Endothelial cell of umbilical vein (primary cell): ENCODE data around the gene STYX. TPM values are rescaled to one million over a fixed set of nuclear protein-coding genes. Genes with fewer than 3 reads are reported as not detected.

Experiments
- BruUV-seq: library from RNA; stranded (reverse); fragments of 400-500 nt; replicated peaks from 2 replicates; lab custom pipeline; 2021; lab: Mats Ljungman, UMichigan
- CTCF ChIA-PET: fragments of 300-600, 350-600 bp; sonication (Branson Sonifier 250); formaldehyde crosslinking; loops from one replicate; lab custom pipeline; 2021; ENCODE audit warnings: antibody characterized with exemption, inconsistent platforms; lab: Charles Lee
- POLR2A ChIA-PET: fragments of 300-600, 350-600 bp; sonication (Branson Sonifier 250); formaldehyde crosslinking; loops from one replicate; lab custom pipeline; 2021; ENCODE audit warnings: antibody characterized with exemption, inconsistent platforms; lab: Charles Lee
- DNase-seq: peaks from one replicate; pipeline ENCODE4 v3.0.0-alpha.2; 2011; ENCODE audit warnings: low read depth, low spot score
- FAIRE-seq: peaks from 2 replicates; lab custom pipeline; 2011; peaks lifted over from hg19 to GRCh38; lab: Jason Lieb, UNC
- H2AFZ ChIP-seq: 2 replicates; pipeline ENCODE4 v1.6.0; 2012; ENCODE audit warnings: low read depth, low read length, control low read depth, inconsistent platforms
- H3K27ac ChIP-seq: 2 replicates; pipeline ENCODE4 v1.5.1; 2011; ENCODE audit warnings: low read depth, mild to moderate bottlenecking, control low read depth, low read length, moderate library complexity; ENCODE audit not compliant: insufficient read depth
- H3K27me3 ChIP-seq, 2 experiments: 2 replicates each; pipeline versions ENCODE4 v1.6.0 to v1.6.1; 2011; ENCODE audit warnings: low read length in 2 of 2, mixed read lengths in 1 of 2; ENCODE audit not compliant: control insufficient read depth in 2 of 2, insufficient read depth in 2 of 2
- H3K36me3 ChIP-seq, 2 experiments: 2 replicates in 1 of 2; 3 replicates in 1 of 2; pipeline ENCODE4 v1.5.1; 2011; ENCODE audit warnings: low read length in 2 of 2, mild to moderate bottlenecking in 1 of 2, moderate library complexity in 1 of 2; ENCODE audit not compliant: control insufficient read depth in 2 of 2, insufficient read depth in 2 of 2; ENCODE audit errors: extremely low read depth in 1 of 2
- H3K4me1 ChIP-seq: 3 replicates; pipeline ENCODE4 v1.5.1; 2011; ENCODE audit warnings: mild to moderate bottlenecking, low read length; ENCODE audit not compliant: control insufficient read depth, insufficient read depth; ENCODE audit errors: extremely low read depth
- H3K4me2 ChIP-seq: 2 replicates; pipeline ENCODE4 v1.6.1; 2011; ENCODE audit warnings: low read length, control low read depth, mixed read lengths; ENCODE audit not compliant: insufficient read depth
- H3K4me3 ChIP-seq, 3 experiments: fragments of 200-600 bp in 1 of 3; sonication (generic), shearing (Covaris generic) in 1 of 3; replicated peaks in 1 of 3; 2 replicates each; pipeline ENCODE4 v1.5.1; 2011 to 2016; ENCODE audit warnings: control low read depth in 3 of 3, low read length in 3 of 3, mild to moderate bottlenecking in 2 of 3, inconsistent platforms in 1 of 3, low read depth in 1 of 3, moderate library complexity in 1 of 3; ENCODE audit not compliant: insufficient read depth in 1 of 3
- H3K79me2 ChIP-seq: 2 replicates; pipeline ENCODE4 v1.6.0; 2012; ENCODE audit warnings: low read length, inconsistent platforms; ENCODE audit not compliant: control insufficient read depth, insufficient read depth
- H3K9ac ChIP-seq: replicated peaks from 2 replicates; pipeline ENCODE3; 2011; ENCODE audit warnings: low read length, control low read depth; ENCODE audit not compliant: insufficient read depth; ENCODE audit errors: extremely low read depth
- H3K9me1 ChIP-seq: replicated peaks from 3 replicates; pipeline ENCODE4 v1.6.0; 2011; ENCODE audit warnings: mild to moderate bottlenecking, low read length; ENCODE audit not compliant: control insufficient read depth, insufficient read depth; ENCODE audit errors: extremely low read depth
- H3K9me3 ChIP-seq: replicated peaks from 2 replicates; pipeline ENCODE4 v1.5.1; 2012; ENCODE audit warnings: low read length, inconsistent platforms; ENCODE audit not compliant: control insufficient read depth, insufficient read depth
- H4K20me1 ChIP-seq: replicated peaks from 2 replicates; pipeline ENCODE3; 2011; ENCODE audit warnings: mild to moderate bottlenecking, low read length; ENCODE audit not compliant: control insufficient read depth, insufficient read depth; ENCODE audit errors: extremely low read depth
- EZH2 ChIP-seq: IDR thresholded peaks from 2 replicates; pipeline ENCODE4 v1.6.1; 2012; ENCODE audit warnings: borderline replicate concordance, low read depth, mild to moderate bottlenecking, moderate library complexity, low read length, inconsistent platforms; ENCODE audit not compliant: severe bottlenecking
- FOS ChIP-seq: IDR thresholded peaks from 2 replicates; pipeline ENCODE4 v1.6.1; 2011; ENCODE audit warnings: mild to moderate bottlenecking, low read length, moderate library complexity, borderline replicate concordance; ENCODE audit not compliant: insufficient read depth
- GATA2 ChIP-seq: IDR thresholded peaks from 2 replicates; pipeline ENCODE4 v1.7.0; 2011; ENCODE audit warnings: low read depth, mild to moderate bottlenecking, moderate library complexity, mixed read lengths, low read length; ENCODE audit not compliant: insufficient read length, insufficient read depth
- JUN ChIP-seq: IDR thresholded peaks from 2 replicates; pipeline ENCODE4 v1.6.1; 2011; ENCODE audit warnings: borderline replicate concordance, low read depth; ENCODE audit not compliant: insufficient read length, insufficient read depth
- MYC ChIP-seq: IDR thresholded peaks from one replicate; pipeline ENCODE4 v1.6.1; 2011; ENCODE audit warnings: mild to moderate bottlenecking, low read depth, low read length
- POLR2A ChIP-seq: IDR thresholded peaks from 2 replicates; pipeline ENCODE4 v1.6.1; 2012; ENCODE audit warnings: low read depth, mild to moderate bottlenecking, control low read depth, low read length
- POLR2AphosphoS5 ChIP-seq: IDR thresholded peaks from 2 replicates; pipeline ENCODE4 v1.6.1; 2012; ENCODE audit warnings: low read depth, mild to moderate bottlenecking, control low read depth, low read length, moderate library complexity; ENCODE audit not compliant: insufficient read depth
- dilution Hi-C: fragments of 300-500 bp; cut with MboI; formaldehyde crosslinking; loops from one replicate; pipeline ENCODE4 v1.15.0; 2019; ENCODE audit warnings: low sequenced_read_pairs; ENCODE audit not compliant: extremely low pct_ligation_motif_present
- intact Hi-C: fragments of 100-400 bp; cut with micrococcal nuclease; formaldehyde crosslinking; loops from one replicate; pipeline ENCODE4 v1.10.0; 2022
- polyA plus RNA-seq, 4 experiments: library from polyadenylated mRNA; depleted of rRNA in 3 of 4; stranded (reverse) in 3 of 4; unstranded in 1 of 4; fragments of >200 nt; gene quantifications; 2 replicates each; pipeline versions ENCODE4 v1.2.1 to v1.2.3, GENCODE V29; 2011 to 2012; ENCODE audit warnings: missing spikeins in 1 of 4
- total RNA-seq: library from RNA; stranded (reverse); gene quantifications from 2 replicates; pipeline ENCODE4 v1.2.3, GENCODE V29; 2021
- TF ChIP-seq, protein P1 (sequence below): IDR thresholded peaks from 2 replicates; pipeline ENCODE4 v1.6.1; 2011; ENCODE audit not compliant: insufficient read depth, insufficient read length
- TF ChIP-seq, protein P2 (sequence below), 2 donors: IDR thresholded peaks; 1 replicate in 1 of 2; 2 replicates in 1 of 2; pipeline ENCODE4 v1.5.1; 2011; ENCODE audit warnings: low read length in 2 of 2, mild to moderate bottlenecking in 2 of 2, moderate library complexity in 2 of 2, control low read depth in 1 of 2, inconsistent platforms in 1 of 2, low read depth in 1 of 2; ENCODE audit not compliant: insufficient read depth in 1 of 2; ENCODE audit errors: extremely low read depth in 1 of 2

STYX gene
- total and polyA plus RNA-seq, 2 donors (not counting 3 experiments of a cell fraction or from before 2014, with no cell fraction given), result 6.2 to 21.3 TPM

DNA sequence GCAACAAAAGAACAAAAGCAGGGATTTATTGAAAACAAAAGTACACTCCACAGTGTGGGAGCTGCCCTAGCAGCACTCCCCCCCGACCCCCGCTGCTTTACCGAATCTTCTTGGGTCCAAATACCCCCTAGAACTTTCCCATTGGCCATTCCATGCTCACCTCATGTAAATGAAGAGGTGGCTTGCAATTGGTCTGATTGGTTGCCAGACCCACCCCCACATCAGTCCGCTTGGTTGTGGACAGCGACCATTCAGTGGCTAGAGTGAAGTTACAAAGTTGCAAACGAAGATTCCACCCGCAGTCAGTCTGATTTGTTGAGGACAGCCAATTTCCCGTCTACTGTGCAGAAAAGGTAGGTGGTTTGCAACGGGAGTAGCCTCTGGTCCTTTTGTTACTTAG lies 3.9 kb downstream of the STYX start:
- intact Hi-C loops (loop anchor here (5.0 kb wide), 1 partner anchor 33 kb away; no protein-coding TSS in a partner anchor), dilution Hi-C loops (no loop called here)
- no peak for DNase-seq
- Histone ChIP-seq H3K4me2 (no peak overlapping the region), H3K4me3 (no peak overlapping the region), H3K27me3 (no peaks in the 10 kb centered on the region), H3K9ac (no peak overlapping the region), H3K4me1 (peaks cover 6% of the 10 kb centered on the region), H4K20me1 (no peaks in the 10 kb centered on the region), H3K9me1 (peaks cover 2% of the 10 kb centered on the region), H3K79me2 (peaks cover 30% of the 10 kb centered on the region), H3K36me3 (no peaks in the 10 kb centered on the region), H3K9me3 (no peaks in the 10 kb centered on the region), H3K27ac (no peak overlapping the region), H2AFZ (no peak overlapping the region)
- TF ChIP-seq, protein P1, sequence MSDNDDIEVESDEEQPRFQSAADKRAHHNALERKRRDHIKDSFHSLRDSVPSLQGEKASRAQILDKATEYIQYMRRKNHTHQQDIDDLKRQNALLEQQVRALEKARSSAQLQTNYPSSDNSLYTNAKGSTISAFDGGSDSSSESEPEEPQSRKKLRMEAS, result no peak
- TF ChIP-seq JUN (no peak), POLR2AphosphoS5 (no peak), GATA2 (no peak), MYC (no peak), POLR2A (no peak), EZH2 (no peak), FOS (no peak)
- TF ChIP-seq, protein P2, sequence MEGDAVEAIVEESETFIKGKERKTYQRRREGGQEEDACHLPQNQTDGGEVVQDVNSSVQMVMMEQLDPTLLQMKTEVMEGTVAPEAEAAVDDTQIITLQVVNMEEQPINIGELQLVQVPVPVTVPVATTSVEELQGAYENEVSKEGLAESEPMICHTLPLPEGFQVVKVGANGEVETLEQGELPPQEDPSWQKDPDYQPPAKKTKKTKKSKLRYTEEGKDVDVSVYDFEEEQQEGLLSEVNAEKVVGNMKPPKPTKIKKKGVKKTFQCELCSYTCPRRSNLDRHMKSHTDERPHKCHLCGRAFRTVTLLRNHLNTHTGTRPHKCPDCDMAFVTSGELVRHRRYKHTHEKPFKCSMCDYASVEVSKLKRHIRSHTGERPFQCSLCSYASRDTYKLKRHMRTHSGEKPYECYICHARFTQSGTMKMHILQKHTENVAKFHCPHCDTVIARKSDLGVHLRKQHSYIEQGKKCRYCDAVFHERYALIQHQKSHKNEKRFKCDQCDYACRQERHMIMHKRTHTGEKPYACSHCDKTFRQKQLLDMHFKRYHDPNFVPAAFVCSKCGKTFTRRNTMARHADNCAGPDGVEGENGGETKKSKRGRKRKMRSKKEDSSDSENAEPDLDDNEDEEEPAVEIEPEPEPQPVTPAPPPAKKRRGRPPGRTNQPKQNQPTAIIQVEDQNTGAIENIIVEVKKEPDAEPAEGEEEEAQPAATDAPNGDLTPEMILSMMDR (IDR thresholded peaks at IDR 0.05; ENCODE audit: extremely low read depth in 1 of 2, insufficient read depth in 1 of 2, low read depth in 1 of 2, low read length in 2 of 2), result no peak
- BruUV-seq, result no TSS peak
- POLR2A ChIA-PET, result no interaction called here
- no peak for FAIRE-seq
- CTCF ChIA-PET, result no interaction called here
